Measurements from ENCODE around the gene NSD2. TPM values are rescaled to one million over a fixed set of nuclear protein-coding genes. Genes with fewer than 3 reads are reported as not detected.

Gene NSD2
- total and polyA plus RNA-seq, 2 donors (not counting 1 experiment from before 2014, with no cell fraction given): 14.2 to 64.8 TPM

- H3K27me3 Mint-ChIP-seq: no peaks in the 10 kb centered on the region
- Histone ChIP-seq H4K20me1 (ENCODE audit: control insufficient read depth, insufficient read depth, low read length, poor library complexity, severe bottlenecking) (peaks cover 12% of the 10 kb centered on the region), H3K9ac (ENCODE audit: low read length) (no peak overlapping the region), H3K4me3 (ENCODE audit: control extremely low read depth in 1 of 5, extremely low read depth in 1 of 5, insufficient read depth in 1 of 5, low read depth in 2 of 5, low read length in 4 of 5) (no peak overlapping the region), H3K27me3 (replicated peaks in 1 of 4; ENCODE audit: control extremely low read depth in 1 of 4, control insufficient read depth in 3 of 4, insufficient read depth in 4 of 4, low read length in 3 of 4) (no peaks in the 10 kb centered on the region), H3K4me2 (replicated peaks; ENCODE audit: low read depth, low read length, poor library complexity, severe bottlenecking) (no peak overlapping the region), H3K4me1 (ENCODE audit: control insufficient read depth in 2 of 2, insufficient read depth in 2 of 2, low read length in 2 of 2) (peaks cover 15 to 19% of the 10 kb centered on the region in 2 donors), H3K79me2 (ENCODE audit: control insufficient read depth, insufficient read depth, low read length) (peaks cover 61% of the 10 kb centered on the region), H3K9me3 (ENCODE audit: control extremely low read depth in 1 of 3, control insufficient read depth in 2 of 3, insufficient read depth in 1 of 3, low read length in 2 of 3) (no peaks in the 10 kb centered on the region), H2AFZ (ENCODE audit: insufficient read depth, low read depth, low read length, poor library complexity, severe bottlenecking) (no peak overlapping the region), H3K36me3 (replicated peaks in 1 of 2; ENCODE audit: control extremely low read depth in 1 of 2, control insufficient read depth in 1 of 2, extremely low read depth in 1 of 2, insufficient read depth in 2 of 2, low read length in 1 of 2) (peaks cover 0 to 9% of the 10 kb centered on the region in 2 experiments), H3K27ac (ENCODE audit: low read length in 2 of 2) (no peak overlapping the region)
- TF ChIP-seq EZH2 (IDR thresholded peaks at IDR 0.05; ENCODE audit: borderline replicate concordance, insufficient read depth, low read depth, low read length, poor library complexity, severe bottlenecking) (no peak), CTCF (IDR thresholded peaks at IDR 0.05) (no peak)
- H3K27ac Mint-ChIP-seq: no peak overlapping the region
- CTCF ChIA-PET: interaction anchor here (1.5 kb wide), 1 partner anchor 46 kb away, joined by 3 read pairs; no protein-coding TSS in a partner anchor
- 97% methylated on average over 5 of the region's 9 CpGs for WGBS (ENCODE audit: insufficient coverage)
- peaks cover 28% of the 10 kb centered on the region for H3K4me1 Mint-ChIP-seq
- H3K4me3 Mint-ChIP-seq: peak overlapping the region; percentile 39
- no peaks in the 10 kb centered on the region for H3K9me3 Mint-ChIP-seq (ENCODE audit: insufficient read depth)
- intact Hi-C loops (cut with micrococcal nuclease): no loop called here
- POLR2A ChIA-PET: interaction anchor here (0.6 kb wide), 1 partner anchor 36 kb away, joined by 5 read pairs; no protein-coding TSS in a partner anchor
- ATAC-seq (ENCODE audit: low read depth): no peak
- no peak for DNase-seq
These were observed 18.1 kb upstream of the NSD2 start for GRCh38 chr4:1852904-1853623.

GRCh38 chr4:1854752-1855151 lies 16.4 kb upstream of the NSD2 start:
- Mint-ChIP-seq H3K9me3 (ENCODE audit: insufficient read depth) (no peaks in the 10 kb centered on the region), H3K27me3 (no peaks in the 10 kb centered on the region), H3K4me3 (peak overlapping the region; percentile 76), H3K27ac (peak overlapping the region; percentile 72), H3K4me1 (peaks cover 28% of the 10 kb centered on the region)
- no peaks in the 10 kb centered on the region for H3K9me3 ChIP-seq (ENCODE audit: control extremely low read depth in 1 of 3, control insufficient read depth in 2 of 3, insufficient read depth in 1 of 3, low read length in 2 of 3)
- H3K4me2 ChIP-seq (replicated peaks; ENCODE audit: low read depth, low read length, poor library complexity, severe bottlenecking): peak overlapping the region; percentile 95
- POLR2A ChIA-PET: no interaction called here
- no peaks in the 10 kb centered on the region for H3K27me3 ChIP-seq (replicated peaks in 1 of 4; ENCODE audit: control extremely low read depth in 1 of 4, control insufficient read depth in 3 of 4, insufficient read depth in 4 of 4, low read length in 3 of 4)
- no peak overlapping the region for H3K27ac ChIP-seq (ENCODE audit: low read length in 2 of 2)
- intact Hi-C loops (cut with micrococcal nuclease): loop anchor here (5.0 kb wide), 3 partner anchors 272 to 1108 kb away; partner anchors contain the start of genes CFAP99, GRK4, NOP14 and ZFYVE28
- peaks cover 12% of the 10 kb centered on the region for H4K20me1 ChIP-seq (ENCODE audit: control insufficient read depth, insufficient read depth, low read length, poor library complexity, severe bottlenecking)
- no peak overlapping the region for H3K9ac ChIP-seq (ENCODE audit: low read length)
- DNase-seq: no peak
- no peak for ATAC-seq (ENCODE audit: low read depth)
- peak overlapping the region in 1 of 5 experiments; percentile 42 for H3K4me3 ChIP-seq (ENCODE audit: control extremely low read depth in 1 of 5, extremely low read depth in 1 of 5, insufficient read depth in 1 of 5, low read depth in 2 of 5, low read length in 4 of 5)
- no CpG with 5 or more reads among the region's 1 CpG for WGBS (ENCODE audit: insufficient coverage)
- peak overlapping the region; percentile 98 for H2AFZ ChIP-seq (ENCODE audit: insufficient read depth, low read depth, low read length, poor library complexity, severe bottlenecking)
- CTCF ChIA-PET: interaction anchor here (1.0 kb wide), 1 partner anchor 125 kb away, joined by 3 read pairs; no protein-coding TSS in a partner anchor
- TF ChIP-seq EZH2 (IDR thresholded peaks at IDR 0.05; ENCODE audit: borderline replicate concordance, insufficient read depth, low read depth, low read length, poor library complexity, severe bottlenecking) (no peak), CTCF (IDR thresholded peaks at IDR 0.05) (no peak)
- peaks cover 0 to 9% of the 10 kb centered on the region in 2 experiments for H3K36me3 ChIP-seq (replicated peaks in 1 of 2; ENCODE audit: control extremely low read depth in 1 of 2, control insufficient read depth in 1 of 2, extremely low read depth in 1 of 2, insufficient read depth in 2 of 2, low read length in 1 of 2)
- H3K79me2 ChIP-seq (ENCODE audit: control insufficient read depth, insufficient read depth, low read length): peaks cover 57% of the 10 kb centered on the region
- peaks cover 15 to 19% of the 10 kb centered on the region in 2 donors for H3K4me1 ChIP-seq (ENCODE audit: control insufficient read depth in 2 of 2, insufficient read depth in 2 of 2, low read length in 2 of 2)
